GM13977 (cell line): Measurements from ENCODE around the gene MRPS15.
A peak's percentile ranks its signal among the peaks of the same experiment; 100 is the strongest.

Experiments used
- DNase-seq: peaks from one replicate; pipeline ENCODE4 v3.0.0; 2012; ENCODE audit warnings: low spot score
- CTCF ChIP-seq: IDR thresholded peaks from 2 replicates; pipeline ENCODE4 v1.5.1; 2012; ENCODE audit warnings: mild to moderate bottlenecking, control low read depth; ENCODE audit not compliant: insufficient read depth; ENCODE audit errors: extremely low read depth, missing control alignments
- in situ Hi-C: fragments of 300-500 bp; cut with MboI; formaldehyde crosslinking; loops from one replicate; pipeline ENCODE4 v1.12.0; 2022; ENCODE audit warnings: low sequenced_read_pairs, low pct_unique_long_range_greater_than_20kb, mixed read lengths, inconsistent platforms; ENCODE audit not compliant: unreplicated experiment

Gene MRPS15

DNA sequence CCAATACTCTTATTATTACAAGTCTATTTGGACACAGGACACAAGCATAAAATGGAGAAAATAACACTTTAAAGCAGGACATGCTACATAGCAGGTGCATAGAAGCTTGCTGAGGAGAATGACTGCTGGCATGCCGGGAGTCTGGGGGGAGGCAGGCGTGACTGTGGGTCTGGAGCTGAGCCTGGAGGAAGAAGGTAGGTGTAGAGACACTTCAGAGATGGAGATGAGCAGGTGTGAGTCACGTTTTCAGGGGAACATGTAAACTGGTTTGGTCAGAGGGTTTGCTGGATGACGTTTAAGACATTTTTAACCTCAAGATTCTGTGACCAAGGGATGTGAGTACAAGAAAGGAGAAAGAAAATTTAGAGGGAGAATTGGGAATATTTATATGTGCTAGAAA lies 38.4 kb downstream of the MRPS15 start:
- no peak for DNase-seq
- in situ Hi-C loops = no loop called here
- TF ChIP-seq CTCF = no peak

DNA sequence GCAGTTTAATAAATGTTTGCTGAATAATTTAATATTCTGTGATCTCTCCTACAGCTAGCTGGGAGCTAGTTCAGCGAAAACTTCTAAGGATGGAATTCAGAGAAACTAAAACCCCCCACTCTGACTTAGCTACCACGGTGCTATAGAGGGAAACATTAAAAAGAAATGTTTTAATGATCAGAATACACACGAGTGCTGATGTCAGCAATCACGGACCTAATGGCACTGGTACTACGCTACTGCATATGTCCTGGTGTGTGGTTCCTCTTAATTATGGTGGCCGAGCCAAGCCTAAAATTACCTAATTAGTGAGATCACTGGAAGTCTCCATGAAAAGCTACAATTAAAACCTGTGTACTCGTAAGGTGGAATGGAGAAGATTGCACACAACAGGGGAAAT lies 42.5 kb downstream of the MRPS15 start:
- no peak for TF ChIP-seq CTCF
- in situ Hi-C loops = loop anchor here (25.0 kb wide), 1 partner anchor 284 kb away; the partner anchor contains the start of genes COL8A2 and TRAPPC3
- DNase-seq = no peak

DNA sequence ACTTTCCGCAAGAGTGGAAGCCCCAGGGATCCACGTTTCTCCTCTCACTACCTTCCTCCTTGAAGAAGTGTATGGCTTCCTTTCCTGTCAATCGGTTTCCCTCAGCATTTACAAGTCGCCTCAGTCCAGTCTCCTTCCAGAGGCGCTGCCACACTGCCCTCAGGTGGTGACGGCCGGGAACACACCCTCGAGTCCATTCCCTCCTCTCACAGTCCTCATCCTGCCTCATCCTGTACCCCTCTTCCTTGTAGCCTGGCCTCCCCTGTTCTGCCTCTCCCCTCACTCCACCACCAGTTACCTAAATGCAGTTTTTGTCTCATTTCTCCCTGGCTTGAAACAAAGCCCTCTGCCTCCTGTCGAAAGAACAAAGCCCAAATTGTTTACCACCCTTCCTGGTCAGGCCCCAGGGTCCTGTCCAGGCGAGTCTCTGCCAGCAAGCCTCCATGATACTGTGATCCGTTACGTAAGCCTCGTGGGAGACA lies 43.3 kb downstream of the MRPS15 start:
- DNase-seq = peak; percentile 76
- peak; percentile 96 for TF ChIP-seq CTCF
- in situ Hi-C loops = loop anchor here (25.0 kb wide), 1 partner anchor 284 kb away; the partner anchor contains the start of genes COL8A2 and TRAPPC3

GRCh38 chr1:36420409-36420808 lies 43.8 kb downstream of the MRPS15 start:
- in situ Hi-C loops = loop anchor here (25.0 kb wide), 1 partner anchor 283 kb away; the partner anchor contains the start of genes COL8A2 and TRAPPC3
- no peak for TF ChIP-seq CTCF
- no peak for DNase-seq

- no peak for TF ChIP-seq CTCF
- in situ Hi-C loops = loop anchor here (25.0 kb wide), 1 partner anchor 282 kb away; the partner anchor contains the start of genes COL8A2 and TRAPPC3
- DNase-seq = no peak
Observed at GRCh38 chr1:36419569-36419968, 44.6 kb downstream of the MRPS15 start.

GRCh38 chr1:36419140-36419539 lies 45.0 kb downstream of the MRPS15 start:
- in situ Hi-C loops = loop anchor here (25.0 kb wide), 1 partner anchor 282 kb away; the partner anchor contains the start of genes COL8A2 and TRAPPC3
- DNase-seq = no peak
- no peak for TF ChIP-seq CTCF
